ENCODE measurements around the gene CIBAR2. TPM values are rescaled to one million over a fixed set of nuclear protein-coding genes. Genes with fewer than 3 reads are reported as not detected.
A peak's percentile ranks its signal among the peaks of the same experiment; 100 is the strongest.

CIBAR2 gene
- total and polyA plus RNA-seq, 10 of the 15 experiments (the other 5 are each of a cell fraction or from before 2014, with no cell fraction given) = 0.05 to 0.16 (median 0.07) TPM; not detected in 7

GRCh38 chr16:85105475-85105874 lies 6.8 kb downstream of the CIBAR2 start:
- in situ Hi-C loops (cut with MboI) = no loop called here
- CTCF ChIA-PET = interaction anchor here (1.0 to 3.1 kb wide), 3 partner anchors 9 to 20 kb away, joined by 3 to 17 read pairs (median 3); no protein-coding TSS in a partner anchor
- peak; percentile 49 for FAIRE-seq

GRCh38 chr16:85104821-85105391 lies 7.4 kb downstream of the CIBAR2 start:
- no peaks in the 10 kb centered on the region for H3K9me3 ChIP-seq (replicated peaks; ENCODE audit: control insufficient read depth, insufficient read depth, low read length)
- in situ Hi-C loops (cut with MboI) = no loop called here
- no peak overlapping the region for H3K4me2 ChIP-seq (ENCODE audit: control insufficient read depth, insufficient read depth)
- H3K27ac ChIP-seq (ENCODE audit: control insufficient read depth, insufficient read depth) = no peak overlapping the region
- RAD21 ChIA-PET (ENCODE audit: unreplicated experiment) = interaction anchor here (1.2 kb wide), 1 partner anchor 10 kb away, joined by 6 read pairs; no protein-coding TSS in a partner anchor
- FAIRE-seq (peak; percentile 73), DNase-seq (ENCODE audit: low read depth, low spot score) (peak; percentile 21), ATAC-seq (peak; percentile 79)
- intact Hi-C loops (cut with micrococcal nuclease; ENCODE audit: unreplicated experiment) = no loop called here
- no peak for TF ChIP-seq HCFC1 (IDR thresholded peaks at IDR 0.05; ENCODE audit: low read length)
- peak; percentile 24 for TF ChIP-seq USF1 (IDR thresholded peaks at IDR 0.05; ENCODE audit: borderline replicate concordance, extremely low read length, insufficient read depth, low read depth, low read length)
- TF ChIP-seq SPI1 (IDR thresholded peaks at IDR 0.05; ENCODE audit: borderline replicate concordance, insufficient read depth, low read depth, low read length) = peak; percentile 87
- peak in 1 of 2 experiments; percentile 17; a peak in 1 of 4 replicates for TF ChIP-seq IKZF2 (IDR thresholded peaks at IDR 0.05)
- TF ChIP-seq WRNIP1 (IDR thresholded peaks at IDR 0.05; ENCODE audit: borderline replicate concordance, low read depth, low read length) = no peak
- peak in 1 of 2 experiments; percentile 75; a peak in 2 of 4 replicates for TF ChIP-seq BHLHE40 (IDR thresholded peaks at IDR 0.05; ENCODE audit: borderline replicate concordance in 1 of 2, low read depth in 2 of 2, low read length in 1 of 2)
- peak; percentile 54 for TF ChIP-seq IKZF1 (conservative IDR thresholded peaks at IDR 0.05)
- TF ChIP-seq ASH2L (IDR thresholded peaks at IDR 0.05; ENCODE audit: borderline replicate concordance, low read depth) = no peak
- no peak for TF ChIP-seq RUNX3 (IDR thresholded peaks at IDR 0.05; ENCODE audit: low read length)
- no peak overlapping the region for H3K9ac ChIP-seq (ENCODE audit: control insufficient read depth, insufficient read depth, low read length)
- H3K4me3 ChIP-seq = no peak overlapping the region
- H3K4me1 ChIP-seq (ENCODE audit: control insufficient read depth, insufficient read depth, low read length) = peaks cover 34% of the 10 kb centered on the region
- 8% methylated on average over 11 of the region's 11 CpGs for WGBS (ENCODE audit: insufficient coverage, insufficient replicate concordance, low lambda C conversion rate, missing lambda C conversion rate)
- H2AFZ ChIP-seq (ENCODE audit: control insufficient read depth, low read depth, low read length) = peak overlapping the region; percentile 65
- SMC1A ChIA-PET (ENCODE audit: uncharacterized antibody, unreplicated experiment) = interaction anchor here (0.6 to 2.6 kb wide), 3 partner anchors 10 to 182 kb away, joined by 3 to 10 read pairs (median 3); no protein-coding TSS in a partner anchor
- no peaks in the 10 kb centered on the region for H3K27me3 ChIP-seq (replicated peaks in 1 of 2; ENCODE audit: control insufficient read depth in 2 of 2, insufficient read depth in 2 of 2, low read length in 1 of 2)
- no peaks in the 10 kb centered on the region for H3K36me3 ChIP-seq (ENCODE audit: control insufficient read depth in 2 of 2, insufficient read depth in 2 of 2, low read length in 1 of 2)
- BruUV-seq (replicated peaks) = no TSS peak
- H4K20me1 ChIP-seq (ENCODE audit: control insufficient read depth, insufficient read depth) = no peaks in the 10 kb centered on the region
- CTCF ChIA-PET = interaction anchor here (1.0 to 3.1 kb wide), 4 partner anchors 8 to 20 kb away, joined by 3 to 17 read pairs (median 5); partner anchors contain the start of gene CIBAR2
- POLR2A ChIA-PET = no interaction called here
- no peaks in the 10 kb centered on the region for H3K79me2 ChIP-seq (ENCODE audit: control insufficient read depth, insufficient read depth, low read length)

More at GRCh38 chr16:85105475-85105874, 6.8 kb downstream of the CIBAR2 start:
- Histone ChIP-seq H4K20me1 (ENCODE audit: control insufficient read depth, insufficient read depth) (no peaks in the 10 kb centered on the region), H3K4me3 (no peak overlapping the region), H3K36me3 (ENCODE audit: control insufficient read depth in 2 of 2, insufficient read depth in 2 of 2, low read length in 1 of 2) (no peaks in the 10 kb centered on the region), H3K9ac (ENCODE audit: control insufficient read depth, insufficient read depth, low read length) (no peak overlapping the region), H2AFZ (ENCODE audit: control insufficient read depth, low read depth, low read length) (no peak overlapping the region), H3K27ac (ENCODE audit: control insufficient read depth, insufficient read depth) (no peak overlapping the region), H3K79me2 (ENCODE audit: control insufficient read depth, insufficient read depth, low read length) (no peaks in the 10 kb centered on the region), H3K4me2 (ENCODE audit: control insufficient read depth, insufficient read depth) (no peak overlapping the region), H3K27me3 (replicated peaks in 1 of 2; ENCODE audit: control insufficient read depth in 2 of 2, insufficient read depth in 2 of 2, low read length in 1 of 2) (no peaks in the 10 kb centered on the region), H3K9me3 (replicated peaks; ENCODE audit: control insufficient read depth, insufficient read depth, low read length) (no peaks in the 10 kb centered on the region), H3K4me1 (ENCODE audit: control insufficient read depth, insufficient read depth, low read length) (peaks cover 34% of the 10 kb centered on the region)
- WGBS (ENCODE audit: insufficient coverage, insufficient replicate concordance, low lambda C conversion rate, missing lambda C conversion rate) = 37% methylated on average over 5 of the region's 5 CpGs
- intact Hi-C loops (cut with micrococcal nuclease; ENCODE audit: unreplicated experiment) = no loop called here
- RAD21 ChIA-PET (ENCODE audit: unreplicated experiment) = interaction anchor here (1.2 kb wide), 1 partner anchor 9 kb away, joined by 6 read pairs; no protein-coding TSS in a partner anchor
- POLR2A ChIA-PET = no interaction called here
- TF ChIP-seq MTA3 (IDR thresholded peaks at IDR 0.05; ENCODE audit: borderline replicate concordance, low read length) = no peak
- 0 out of 2 replicates have a peak, but pooled peaks have one; percentile 43 for TF ChIP-seq SMARCA5 (IDR thresholded peaks at IDR 0.05)
- BruUV-seq (replicated peaks) = no TSS peak
- SMC1A ChIA-PET (ENCODE audit: uncharacterized antibody, unreplicated experiment) = interaction anchor here (2.6 kb wide), 1 partner anchor 9 kb away, joined by 10 read pairs; no protein-coding TSS in a partner anchor
- DNase-seq (ENCODE audit: low read depth, low spot score) (no peak), ATAC-seq (no peak)
